K562 (cell line): ENCODE measurements around the gene DCST1. TPM values are rescaled to one million over a fixed set of nuclear protein-coding genes. Genes with fewer than 3 reads are reported as not detected.

Experiments
- ATAC-seq: fragments of 200-7000 bp; cut with Tn5 transposase; 3 replicates; pipeline ENCODE4 v1.9.1; 2020; ENCODE audit warnings: moderate library complexity
- BruUV-seq: library from RNA; stranded (reverse); fragments of 400-500 nt; replicated peaks from 2 replicates; lab custom pipeline; 2021; lab: Mats Ljungman, UMichigan
- CTCF ChIA-PET: fragments of 300-600 bp; formaldehyde crosslinking; extraction: SDS; loops from one replicate; lab custom pipeline; 2021; ENCODE audit warnings: low intra/inter-chr PET ratio; lab: Yijun Ruan, JAX
- POLR2A ChIA-PET: fragments of 300-600, 350-650 bp; sonication (Branson Sonifier 250); formaldehyde crosslinking; extraction: SDS; loops from one replicate; lab custom pipeline; 2021; ENCODE audit warnings: antibody characterized with exemption, inconsistent platforms; lab: Yijun Ruan, JAX
- DNase-seq, 4 experiments: peaks; one replicate each; pipeline versions ENCODE4 v3.0.0 to v3.0.0-alpha.2; 2011 to 2018; ENCODE audit warnings: low spot score in 3 of 4, mixed read lengths in 3 of 4; ENCODE audit errors: extremely low read depth in 1 of 4
- FAIRE-seq: peaks from 2 replicates; lab custom pipeline; 2011; peaks lifted over from hg19 to GRCh38; lab: Jason Lieb, UNC
- H2AFZ ChIP-seq: 2 replicates; pipeline ENCODE4 v1.6.0; 2011; ENCODE audit warnings: low read depth, low read length, control low read depth, inconsistent platforms
- H3K27ac ChIP-seq: fragments of 200-600 bp; 3 replicates; pipeline ENCODE4 v1.8.0; 2011; ENCODE audit warnings: low read depth, mild to moderate bottlenecking, control low read depth, inconsistent platforms, low read length, moderate library complexity, mixed read lengths; ENCODE audit errors: extremely low read depth
- H3K27me3 ChIP-seq, 2 experiments: fragments of 300-600 bp in 1 of 2; 2 replicates in 1 of 2; 3 replicates in 1 of 2; pipeline versions ENCODE4 v1.6.0 to v1.8.0; 2011; ENCODE audit warnings: inconsistent platforms in 2 of 2, low read length in 2 of 2, mild to moderate bottlenecking in 1 of 2, mixed read lengths in 1 of 2, moderate library complexity in 1 of 2; ENCODE audit not compliant: control insufficient read depth in 2 of 2, insufficient read depth in 2 of 2
- H3K36me3 ChIP-seq: fragments of 300-600 bp; 3 replicates; pipeline ENCODE4 v1.8.0; 2011; ENCODE audit warnings: mild to moderate bottlenecking, low read length, inconsistent platforms; ENCODE audit not compliant: control insufficient read depth, insufficient read depth
- H3K4me1 ChIP-seq, 2 experiments: fragments of 200-600 bp in 1 of 2; replicated peaks in 1 of 2; 2 replicates in 1 of 2; 3 replicates in 1 of 2; pipeline versions ENCODE4 v1.5.1 to v1.8.0; 2011; ENCODE audit warnings: inconsistent platforms in 2 of 2, low read length in 2 of 2, mild to moderate bottlenecking in 1 of 2, mixed read lengths in 1 of 2, moderate library complexity in 1 of 2; ENCODE audit not compliant: control insufficient read depth in 2 of 2, insufficient read depth in 2 of 2
- H3K4me2 ChIP-seq: 2 replicates; pipeline ENCODE4 v1.6.1; 2011; ENCODE audit warnings: low read length, control low read depth, inconsistent platforms, mixed read lengths; ENCODE audit not compliant: insufficient read depth
- H3K4me3 ChIP-seq: fragments of 200-600 bp; sonication (generic), shearing (Covaris generic); 2 replicates; pipeline ENCODE4 v1.5.1; 2016; ENCODE audit warnings: control low read depth, inconsistent platforms
- H3K79me2 ChIP-seq: fragments of 200-600 bp; 3 replicates; pipeline ENCODE4 v1.8.0; 2011; ENCODE audit warnings: low read length, inconsistent platforms; ENCODE audit not compliant: control insufficient read depth, insufficient read depth
- H3K9ac ChIP-seq, 2 experiments: 2 replicates each; pipeline versions ENCODE4 v1.6.0 to v1.6.1; 2011; ENCODE audit warnings: low read depth in 2 of 2, low read length in 2 of 2, control low read depth in 1 of 2, inconsistent platforms in 1 of 2, mild to moderate bottlenecking in 1 of 2, mixed read lengths in 1 of 2; ENCODE audit not compliant: insufficient read depth in 1 of 2
- H3K9me1 ChIP-seq: one replicate; pipeline ENCODE4 v1.6.0; 2011; ENCODE audit warnings: inconsistent platforms, mild to moderate bottlenecking, low read length, moderate library complexity; ENCODE audit not compliant: control insufficient read depth, insufficient read depth
- H3K9me3 ChIP-seq: replicated peaks from 2 replicates; pipeline ENCODE4 v1.5.1; 2011; ENCODE audit warnings: low read depth, low read length, inconsistent platforms; ENCODE audit not compliant: control insufficient read depth, insufficient read depth
- H4K20me1 ChIP-seq: replicated peaks from 2 replicates; pipeline ENCODE4 v1.6.1; 2011; ENCODE audit warnings: low read length, inconsistent platforms, mixed read lengths; ENCODE audit not compliant: control insufficient read depth, insufficient read depth
- ATF1 ChIP-seq, 2 experiments: fragments of 450-650 bp in 1 of 2; IDR thresholded peaks; 2 replicates each; pipeline ENCODE4 v1.6.1; 2016; ENCODE audit warnings: missing compliant biosample characterization in 1 of 2, missing genetic modification characterization in 1 of 2
- ATF7 ChIP-seq: fragments of 450-650 bp; IDR thresholded peaks from 2 replicates; pipeline ENCODE4 v1.7.1; 2014; ENCODE audit warnings: mild to moderate bottlenecking, moderate library complexity
- BCL6 ChIP-seq: fragments of 250-450 bp; sonication (Bioruptor Pico); IDR thresholded peaks from 2 replicates; pipeline ENCODE4 v1.4.0; 2020
- CHD4 ChIP-seq: fragments of 200-600 bp; sonication (generic); IDR thresholded peaks from 3 replicates; pipeline ENCODE4 v1.6.1; 2012; ENCODE audit warnings: low read depth, mild to moderate bottlenecking, mixed read lengths, low read length, inconsistent platforms; ENCODE audit not compliant: insufficient read depth, insufficient replicate concordance, poor library complexity, severe bottlenecking
- ELF1 ChIP-seq: fragments of 200-800 bp; sonication (Bioruptor generic); IDR thresholded peaks from 2 replicates; pipeline ENCODE4 v1.6.1; 2016; ENCODE audit warnings: missing genetic modification characterization, missing compliant biosample characterization
- EWSR1 ChIP-seq: fragments of 450-650 bp; IDR thresholded peaks from 2 replicates; pipeline ENCODE4 v1.6.1; 2018; ENCODE audit warnings: borderline replicate concordance, mild to moderate bottlenecking, low read depth, moderate library complexity; ENCODE audit not compliant: partially characterized antibody
- GABPB1 ChIP-seq: sonication (generic); formaldehyde crosslinking; IDR thresholded peaks from 2 replicates; pipeline ENCODE4 v1.8.0; 2022; ENCODE audit warnings: mild to moderate bottlenecking, missing genetic modification reagents
- GABPB2 ChIP-seq: fragments of 250-450 bp; sonication (Bioruptor Pico); conservative IDR thresholded peaks from 2 replicates; pipeline ENCODE4 v1.5.1; 2021; ENCODE audit warnings: mild to moderate bottlenecking
- MTF1 ChIP-seq: fragments of 250-450 bp; sonication (Bioruptor Pico); IDR thresholded peaks from 2 replicates; pipeline ENCODE4 v1.9.0; 2021; ENCODE audit warnings: moderate library complexity, mild to moderate bottlenecking, inconsistent platforms, borderline replicate concordance
- RBM22 ChIP-seq: fragments of 200-400 bp; formaldehyde crosslinking; IDR thresholded peaks from 2 replicates; pipeline ENCODE4 v1.6.1; 2018; ENCODE audit warnings: low read length, low read depth; ENCODE audit not compliant: poor library complexity, severe bottlenecking
- SOX6 ChIP-seq: fragments of 450-650 bp; IDR thresholded peaks from 2 replicates; pipeline ENCODE4 v1.6.1; 2014; ENCODE audit warnings: mild to moderate bottlenecking
- ZFPM2 ChIP-seq: fragments of 250-450 bp; sonication (Bioruptor Pico); IDR thresholded peaks from 2 replicates; pipeline ENCODE4 v1.5.1; 2022; ENCODE audit warnings: mild to moderate bottlenecking
- ZFX ChIP-seq: sonication (generic); formaldehyde crosslinking; IDR thresholded peaks from 2 replicates; pipeline ENCODE4 v1.8.0; 2022; ENCODE audit warnings: mild to moderate bottlenecking, missing genetic modification reagents, moderate library complexity
- ZNF436 ChIP-seq: fragments of 250-450, 450-650 bp; sonication (Bioruptor Pico); formaldehyde crosslinking; IDR thresholded peaks from 2 replicates; pipeline ENCODE4 v1.7.0; 2020; ENCODE audit warnings: mild to moderate bottlenecking
- WGBS: fragments of 100-300 bp; shearing (Covaris generic); methylation state at CpG from one replicate; pipeline ENCODE4 v1.1.6; 2016; ENCODE audit warnings: low coverage, mixed read lengths; ENCODE audit not compliant: insufficient coverage; ENCODE audit errors: missing lambda C conversion rate; 5-methylcytosine and 5-hydroxymethylcytosine counted together
- in situ Hi-C: fragments of 300-500 bp; cut with MboI; formaldehyde crosslinking; loops from 4 replicates; pipeline ENCODE4 v1.15.0; 2018; ENCODE audit warnings: inconsistent platforms, mixed read lengths
- intact Hi-C: fragments of 100-400 bp; cut with micrococcal nuclease; formaldehyde crosslinking; loops from 2 replicates; pipeline ENCODE4 v1.14.2; 2022
- polyA plus RNA-seq, 8 experiments: library from polyadenylated mRNA; depleted of rRNA in 4 of 8; stranded (reverse) in 5 of 8; unstranded in 3 of 8; fragments of >200 nt; fragmentation: Nextera tagmentation in 2 of 8; fragmentation: Illumina TruSeq in 1 of 8; extraction: Ambion mirVana in 2 of 8; extraction: Trizol in 1 of 8; gene quantifications; 2 replicates each; pipeline versions ENCODE4 v1.2.1 to v1.2.3, GENCODE V29; 2011 to 2014; ENCODE audit warnings: inconsistent platforms in 1 of 8, missing spikeins in 1 of 8
- total RNA-seq, 7 experiments: library from RNA; depleted of rRNA in 6 of 7; stranded (reverse); fragments of >200 nt in 6 of 7; fragmentation: Illumina TruSeq in 2 of 7; extraction: Trizol in 2 of 7; gene quantifications; 2 replicates each; pipeline versions ENCODE4 v1.2.1 to v1.2.3, GENCODE V29; 2011 to 2021; ENCODE audit warnings: low replicate concordance in 1 of 7
- TF ChIP-seq, protein P1 (sequence below): fragments of 450-650 bp; IDR thresholded peaks from 2 replicates; pipeline ENCODE4 v1.6.1; 2018; ENCODE audit warnings: mild to moderate bottlenecking, low read depth; ENCODE audit not compliant: partially characterized antibody
- TF ChIP-seq, protein P2 (sequence below): sonication (generic); formaldehyde crosslinking; IDR thresholded peaks from 2 replicates; pipeline ENCODE4 v1.8.0; 2022; ENCODE audit warnings: mild to moderate bottlenecking, missing genetic modification reagents

The DCST1 gene
- total and polyA plus RNA-seq, 9 of the 15 experiments (the other 6 are each of a cell fraction or from before 2014, with no cell fraction given) = not detected

DNA sequence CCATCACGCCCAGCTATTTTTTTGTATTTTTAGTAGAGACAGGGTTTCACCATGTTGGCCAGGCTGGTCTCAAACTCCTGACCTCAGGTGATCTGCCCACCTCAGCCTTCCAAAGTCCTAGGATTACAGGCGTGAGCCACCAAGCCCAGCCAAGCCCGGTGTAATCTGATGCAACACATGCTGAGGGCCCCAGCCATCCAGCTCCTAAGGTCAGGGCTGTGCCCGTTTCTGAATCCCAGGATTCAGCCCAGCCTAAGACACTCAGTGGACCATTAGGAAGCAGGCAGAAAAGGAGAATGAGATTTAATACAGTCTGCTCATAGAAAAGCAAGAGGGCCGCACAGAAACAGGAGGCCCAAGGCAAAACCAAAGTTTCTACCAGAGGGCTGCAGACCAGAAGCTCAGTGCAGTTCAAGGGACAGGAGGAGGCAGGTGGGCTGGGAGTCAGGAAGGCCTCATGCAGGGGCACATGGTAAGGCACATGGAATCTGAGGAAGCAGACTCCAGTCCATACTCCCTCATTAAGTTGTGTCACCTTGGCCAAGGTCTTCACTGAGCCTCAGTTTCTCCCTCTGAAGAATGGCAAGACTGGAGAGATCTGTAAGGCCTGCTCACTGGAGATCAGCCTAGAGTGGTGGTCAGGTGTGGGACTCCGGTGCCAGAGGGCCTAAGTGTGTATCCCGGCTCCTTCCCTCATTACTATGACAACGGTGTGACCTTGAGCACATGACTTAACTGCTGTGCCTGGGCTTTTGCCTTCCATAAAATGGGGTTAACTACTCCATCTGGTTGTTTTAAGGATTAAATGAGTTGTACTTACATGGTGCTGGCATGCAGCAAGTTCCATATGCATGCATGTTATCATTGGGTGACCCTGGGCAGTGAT is 15.1 kb downstream of the DCST1 start:
- Histone ChIP-seq H3K27ac (0 out of 3 replicates have a peak overlapping the region, but pooled peaks have one; percentile 43), H3K4me3 (no peak overlapping the region), H3K9me3 (no peaks in the 10 kb centered on the region), H3K4me2 (no peak overlapping the region), H3K4me1 (peaks cover 34 to 58% of the 10 kb centered on the region in 2 experiments), H3K79me2 (peaks cover 19% of the 10 kb centered on the region), H3K9me1 (peaks cover 4% of the 10 kb centered on the region), H2AFZ (peak overlapping the region; percentile 62), H4K20me1 (peaks cover 6% of the 10 kb centered on the region; the same call in 1 of the 2 replicates), H3K9ac (peak overlapping the region in 1 of 2 experiments; percentile 84; a peak in 1 of 4 replicates), H3K36me3 (peaks cover 5% of the 10 kb centered on the region; the same call in 1 of the 3 replicates), H3K27me3 (no peaks in the 10 kb centered on the region)
- no TSS peak for BruUV-seq
- POLR2A ChIA-PET = interaction anchor here (0.5 to 1.2 kb wide), 4 partner anchors 57 to 1746 kb away, joined by 3 to 4 read pairs (median 4); partner anchors contain the start of gene SHC1
- ATAC-seq (no peak), DNase-seq (no peak), FAIRE-seq (no peak)
- in situ Hi-C loops = no loop called here
- CTCF ChIA-PET = no interaction called here
- WGBS = 55% methylated on average over 8 of the region's 8 CpGs
- intact Hi-C loops = loop anchor here (5.0 kb wide), 2 partner anchors 34 to 46 kb away; partner anchors contain the start of gene ZBTB7B
- TF ChIP-seq BCL6 (CRISPR knock-in tag) = no peak
- TF ChIP-seq, protein P1, sequence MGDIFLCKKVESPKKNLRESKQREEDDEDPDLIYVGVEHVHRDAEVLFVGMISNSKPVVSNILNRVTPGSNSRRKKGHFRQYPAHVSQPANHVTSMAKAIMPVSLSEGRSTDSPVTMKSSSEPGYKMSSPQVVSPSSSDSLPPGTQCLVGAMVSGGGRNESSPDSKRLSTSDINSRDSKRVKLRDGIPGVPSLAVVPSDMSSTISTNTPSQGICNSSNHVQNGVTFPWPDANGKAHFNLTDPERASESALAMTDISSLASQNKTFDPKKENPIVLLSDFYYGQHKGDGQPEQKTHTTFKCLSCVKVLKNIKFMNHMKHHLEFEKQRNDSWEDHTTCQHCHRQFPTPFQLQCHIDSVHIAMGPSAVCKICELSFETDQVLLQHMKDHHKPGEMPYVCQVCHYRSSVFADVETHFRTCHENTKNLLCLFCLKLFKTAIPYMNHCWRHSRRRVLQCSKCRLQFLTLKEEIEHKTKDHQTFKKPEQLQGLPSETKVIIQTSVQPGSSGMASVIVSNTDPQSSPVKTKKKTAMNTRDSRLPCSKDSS = no peak
- TF ChIP-seq, protein P2, sequence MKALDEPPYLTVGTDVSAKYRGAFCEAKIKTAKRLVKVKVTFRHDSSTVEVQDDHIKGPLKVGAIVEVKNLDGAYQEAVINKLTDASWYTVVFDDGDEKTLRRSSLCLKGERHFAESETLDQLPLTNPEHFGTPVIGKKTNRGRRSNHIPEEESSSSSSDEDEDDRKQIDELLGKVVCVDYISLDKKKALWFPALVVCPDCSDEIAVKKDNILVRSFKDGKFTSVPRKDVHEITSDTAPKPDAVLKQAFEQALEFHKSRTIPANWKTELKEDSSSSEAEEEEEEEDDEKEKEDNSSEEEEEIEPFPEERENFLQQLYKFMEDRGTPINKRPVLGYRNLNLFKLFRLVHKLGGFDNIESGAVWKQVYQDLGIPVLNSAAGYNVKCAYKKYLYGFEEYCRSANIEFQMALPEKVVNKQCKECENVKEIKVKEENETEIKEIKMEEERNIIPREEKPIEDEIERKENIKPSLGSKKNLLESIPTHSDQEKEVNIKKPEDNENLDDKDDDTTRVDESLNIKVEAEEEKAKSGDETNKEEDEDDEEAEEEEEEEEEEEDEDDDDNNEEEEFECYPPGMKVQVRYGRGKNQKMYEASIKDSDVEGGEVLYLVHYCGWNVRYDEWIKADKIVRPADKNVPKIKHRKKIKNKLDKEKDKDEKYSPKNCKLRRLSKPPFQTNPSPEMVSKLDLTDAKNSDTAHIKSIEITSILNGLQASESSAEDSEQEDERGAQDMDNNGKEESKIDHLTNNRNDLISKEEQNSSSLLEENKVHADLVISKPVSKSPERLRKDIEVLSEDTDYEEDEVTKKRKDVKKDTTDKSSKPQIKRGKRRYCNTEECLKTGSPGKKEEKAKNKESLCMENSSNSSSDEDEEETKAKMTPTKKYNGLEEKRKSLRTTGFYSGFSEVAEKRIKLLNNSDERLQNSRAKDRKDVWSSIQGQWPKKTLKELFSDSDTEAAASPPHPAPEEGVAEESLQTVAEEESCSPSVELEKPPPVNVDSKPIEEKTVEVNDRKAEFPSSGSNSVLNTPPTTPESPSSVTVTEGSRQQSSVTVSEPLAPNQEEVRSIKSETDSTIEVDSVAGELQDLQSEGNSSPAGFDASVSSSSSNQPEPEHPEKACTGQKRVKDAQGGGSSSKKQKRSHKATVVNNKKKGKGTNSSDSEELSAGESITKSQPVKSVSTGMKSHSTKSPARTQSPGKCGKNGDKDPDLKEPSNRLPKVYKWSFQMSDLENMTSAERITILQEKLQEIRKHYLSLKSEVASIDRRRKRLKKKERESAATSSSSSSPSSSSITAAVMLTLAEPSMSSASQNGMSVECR (CRISPR knock-in tag) = no peak
- no peak for TF ChIP-seq ATF7
- TF ChIP-seq RBM22 = no peak
- TF ChIP-seq ZFPM2 (CRISPR knock-in tag) = no peak
- TF ChIP-seq GABPB1 (CRISPR knock-in tag) = no peak
- no peak for TF ChIP-seq MTF1 (CRISPR knock-in tag)
- no peak for TF ChIP-seq ATF1 (CRISPR knock-in tag; IDR thresholded peaks at IDR 0.05)
- TF ChIP-seq ATF1 (tag; IDR thresholded peaks at IDR 0.05) = no peak
- TF ChIP-seq SOX6 = no peak
- TF ChIP-seq ELF1 (tag) = no peak
- TF ChIP-seq ZFX (CRISPR knock-in tag) = no peak
- no peak for TF ChIP-seq ZNF436 (CRISPR knock-in tag)
- TF ChIP-seq GABPB2 = no peak
- no peak for TF ChIP-seq CHD4
- no peak for TF ChIP-seq EWSR1
